Nephron progenitor cell (in vitro differentiated cells): ENCODE data around the gene ECHDC1.
A peak's percentile ranks its signal among the peaks of the same experiment; 100 is the strongest.

Experiments used
- DNase-seq: peaks from one replicate; pipeline ENCODE4 v3.0.0; 2021
- H3K27ac Mint-ChIP-seq: 2 replicates; pipeline ENCODE4 v1.8.0; 2021; ENCODE audit warnings: mild to moderate bottlenecking, moderate library complexity, mixed read lengths
- H3K27me3 Mint-ChIP-seq: 2 replicates; pipeline ENCODE4 v1.8.0; 2021; ENCODE audit warnings: mild to moderate bottlenecking, low read depth, mixed read lengths; ENCODE audit not compliant: poor library complexity
- H3K36me3 Mint-ChIP-seq: 2 replicates; pipeline ENCODE4 v1.8.0; 2021; ENCODE audit warnings: low read depth, mixed read lengths
- H3K4me1 Mint-ChIP-seq: 2 replicates; pipeline ENCODE4 v1.8.0; 2021; ENCODE audit warnings: mixed read lengths
- H3K4me3 Mint-ChIP-seq: 2 replicates; pipeline ENCODE4 v1.8.0; 2021; ENCODE audit warnings: mild to moderate bottlenecking, moderate library complexity, mixed read lengths
- H3K9me3 Mint-ChIP-seq: 2 replicates; pipeline ENCODE4 v1.8.0; 2021; ENCODE audit warnings: mild to moderate bottlenecking, moderate library complexity, mixed read lengths
- CTCF ChIP-seq: fragments of 200-600 bp; sonication (generic); IDR thresholded peaks from 2 replicates; pipeline ENCODE4 v1.5.0; 2021; ENCODE audit warnings: antibody characterized with exemption

ECHDC1 gene

DNA sequence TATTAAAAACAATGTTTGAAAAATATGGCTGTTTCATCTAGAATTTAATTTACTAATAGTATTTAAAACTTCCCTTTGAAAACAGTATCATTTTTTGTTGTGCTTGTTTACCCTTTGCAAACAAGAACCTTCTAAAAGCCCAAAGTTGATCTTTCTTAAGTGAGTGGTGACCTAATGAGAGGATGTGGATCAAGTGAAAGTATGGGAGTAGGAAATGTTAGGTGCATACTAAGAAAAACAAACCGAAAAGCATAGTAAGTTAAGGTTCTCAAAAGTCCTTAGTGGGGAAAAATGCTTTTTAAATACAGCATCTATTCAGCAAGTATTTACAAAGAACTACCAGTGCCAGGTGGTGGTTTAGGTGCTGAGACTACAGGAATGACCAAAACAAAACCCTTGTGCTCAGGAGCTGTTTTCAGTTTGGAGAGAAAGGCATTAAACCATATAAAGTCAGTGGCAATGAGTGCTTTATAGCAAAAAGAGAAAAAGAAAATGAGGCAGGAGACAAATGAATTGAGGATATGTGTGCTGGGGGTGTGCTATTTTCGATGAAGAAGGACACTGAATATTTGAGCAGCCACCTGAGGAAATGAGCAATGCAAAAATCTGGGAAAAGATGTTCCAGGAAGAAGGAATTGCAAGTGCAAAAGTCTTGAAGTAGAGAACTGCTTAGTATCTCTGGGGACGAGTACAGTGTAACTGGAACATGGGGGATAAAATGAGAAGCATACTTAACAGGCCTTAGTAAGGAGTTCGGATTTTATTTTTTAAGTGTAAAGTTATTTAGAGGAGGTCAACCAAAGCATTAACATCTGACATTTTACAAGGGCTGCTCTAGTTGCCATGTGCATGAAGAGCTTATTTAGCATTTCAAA lies 52.8 kb downstream of the ECHDC1 start:
- TF ChIP-seq CTCF = no peak
- peaks cover 13% of the 10 kb centered on the region for H3K4me1 Mint-ChIP-seq
- peak overlapping the region; percentile 64 for H3K27ac Mint-ChIP-seq
- H3K4me3 Mint-ChIP-seq = no peak overlapping the region
- no peak for DNase-seq
- H3K27me3 Mint-ChIP-seq = no peaks in the 10 kb centered on the region
- no peaks in the 10 kb centered on the region for H3K9me3 Mint-ChIP-seq
- peaks cover 57% of the 10 kb centered on the region for H3K36me3 Mint-ChIP-seq

DNA sequence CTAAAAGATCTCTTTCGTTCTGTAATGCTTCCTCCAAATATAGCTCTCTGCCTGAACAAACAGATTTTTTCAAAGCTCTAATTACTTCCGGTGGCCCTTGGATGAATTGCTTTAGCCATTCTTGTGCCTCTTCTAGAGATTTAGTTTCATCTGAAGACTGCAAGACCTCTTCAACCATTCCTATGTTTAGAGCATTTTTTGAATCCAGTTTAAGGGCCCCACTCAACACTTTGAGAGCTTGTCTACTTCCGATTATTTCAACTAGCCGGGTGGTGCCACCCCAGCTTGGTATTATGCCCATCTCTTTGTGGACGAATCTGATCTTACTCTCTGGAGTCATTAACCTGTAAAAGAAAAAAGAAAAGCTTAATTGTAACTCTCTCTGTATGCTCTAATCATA lies 53.5 kb downstream of the ECHDC1 start:
- no peak for DNase-seq
- H3K27ac Mint-ChIP-seq = peak overlapping the region; percentile 64

GRCh38 chr6:127288705-127289104 lies 54.7 kb downstream of the ECHDC1 start:
- no peaks in the 10 kb centered on the region for H3K9me3 Mint-ChIP-seq
- peaks cover 51% of the 10 kb centered on the region for H3K36me3 Mint-ChIP-seq
- peaks cover 13% of the 10 kb centered on the region for H3K4me1 Mint-ChIP-seq
- DNase-seq = no peak
- no peaks in the 10 kb centered on the region for H3K27me3 Mint-ChIP-seq
- H3K27ac Mint-ChIP-seq = no peak overlapping the region
- no peak overlapping the region for H3K4me3 Mint-ChIP-seq
- TF ChIP-seq CTCF = no peak

More for the DNA sequence above, 53.5 kb downstream of the ECHDC1 start:
- peaks cover 13% of the 10 kb centered on the region for H3K4me1 Mint-ChIP-seq
- no peak overlapping the region for H3K4me3 Mint-ChIP-seq
- H3K27me3 Mint-ChIP-seq = no peaks in the 10 kb centered on the region
- TF ChIP-seq CTCF = no peak
- peaks cover 55% of the 10 kb centered on the region for H3K36me3 Mint-ChIP-seq
- H3K9me3 Mint-ChIP-seq = no peaks in the 10 kb centered on the region

DNA sequence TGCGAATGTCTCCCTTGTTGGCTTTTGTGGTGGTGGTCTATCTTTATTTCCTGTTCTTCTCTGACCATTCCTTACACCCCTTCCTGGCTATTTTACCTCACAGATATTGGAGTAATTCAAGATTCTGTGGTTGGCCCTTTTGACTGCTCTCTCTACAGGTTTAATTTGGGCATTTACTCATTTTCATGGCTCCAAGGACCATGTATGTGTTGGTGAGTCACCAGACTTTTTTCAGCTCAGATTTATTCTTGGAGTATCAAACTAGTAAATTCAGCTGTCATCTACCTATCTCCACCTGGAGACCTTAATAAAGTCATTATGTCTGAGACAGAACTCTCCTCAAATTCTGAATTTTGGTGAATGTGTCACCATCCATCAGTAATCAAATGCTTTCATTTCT lies 61.2 kb downstream of the ECHDC1 start:
- Mint-ChIP-seq H3K4me3 (no peak overlapping the region), H3K27me3 (no peaks in the 10 kb centered on the region), H3K36me3 (peaks cover 51% of the 10 kb centered on the region), H3K9me3 (no peaks in the 10 kb centered on the region), H3K27ac (peak overlapping the region; percentile 9), H3K4me1 (no peaks in the 10 kb centered on the region)
- no peak for DNase-seq
- no peak for TF ChIP-seq CTCF

- H3K27ac Mint-ChIP-seq = peak overlapping the region; percentile 73
- H3K4me3 Mint-ChIP-seq = no peak overlapping the region
- DNase-seq = no peak
- peaks cover 1% of the 10 kb centered on the region for H3K4me1 Mint-ChIP-seq
- H3K27me3 Mint-ChIP-seq = no peaks in the 10 kb centered on the region
- no peaks in the 10 kb centered on the region for H3K9me3 Mint-ChIP-seq
- no peak for TF ChIP-seq CTCF
- peaks cover 33% of the 10 kb centered on the region for H3K36me3 Mint-ChIP-seq
Measured at GRCh38 chr6:127279815-127280214, 63.6 kb downstream of the ECHDC1 start.
